NCI-H1105 (cell line): ENCODE data around the gene MMP26.
A peak's percentile ranks its signal among the peaks of the same experiment; 100 is the strongest.

Source experiments
- DNase-seq: peaks from one replicate; lab custom pipeline; 2025; lab: John Stamatoyannopoulos, UW

The MMP26 gene

DNA sequence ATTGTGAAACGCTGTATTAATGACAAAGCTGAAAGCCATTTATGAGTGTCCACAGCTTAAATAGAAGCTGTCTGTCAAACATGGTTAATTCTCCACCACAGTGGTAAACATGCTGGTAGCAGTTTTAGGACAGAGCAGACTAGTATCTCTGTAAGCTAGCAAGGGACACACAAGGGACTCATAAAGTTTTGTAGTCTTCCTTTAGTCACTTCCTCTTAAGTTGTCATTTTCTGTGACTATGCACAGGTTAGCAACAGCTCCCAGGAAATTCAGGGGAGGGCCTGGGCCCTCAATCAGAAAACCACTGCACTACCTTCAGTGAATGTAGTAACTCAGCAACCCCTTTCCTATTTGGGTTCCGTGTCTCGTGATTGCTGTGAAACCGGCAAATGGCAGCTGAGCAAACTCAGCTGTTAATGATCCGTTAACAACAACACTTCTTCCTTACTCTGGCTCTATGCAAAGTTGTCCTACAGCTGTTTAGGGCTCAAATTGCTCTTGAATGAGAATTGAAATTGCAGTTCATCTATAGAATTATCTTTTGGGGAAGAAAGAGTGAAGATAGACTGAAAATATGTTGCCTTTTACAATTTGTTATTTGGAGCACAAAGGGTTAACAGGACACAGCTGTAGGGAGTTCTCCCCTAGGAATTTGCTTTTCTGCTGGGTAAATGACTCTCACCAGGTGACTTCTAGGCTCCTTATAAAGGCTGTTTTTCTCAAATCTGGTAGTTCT, at the start of gene MMP26:
MMP26 (plus strand) TSS at position 731 of the 736 bp plus-strand sequence.
- DNase-seq = peak; percentile 84

DNA sequence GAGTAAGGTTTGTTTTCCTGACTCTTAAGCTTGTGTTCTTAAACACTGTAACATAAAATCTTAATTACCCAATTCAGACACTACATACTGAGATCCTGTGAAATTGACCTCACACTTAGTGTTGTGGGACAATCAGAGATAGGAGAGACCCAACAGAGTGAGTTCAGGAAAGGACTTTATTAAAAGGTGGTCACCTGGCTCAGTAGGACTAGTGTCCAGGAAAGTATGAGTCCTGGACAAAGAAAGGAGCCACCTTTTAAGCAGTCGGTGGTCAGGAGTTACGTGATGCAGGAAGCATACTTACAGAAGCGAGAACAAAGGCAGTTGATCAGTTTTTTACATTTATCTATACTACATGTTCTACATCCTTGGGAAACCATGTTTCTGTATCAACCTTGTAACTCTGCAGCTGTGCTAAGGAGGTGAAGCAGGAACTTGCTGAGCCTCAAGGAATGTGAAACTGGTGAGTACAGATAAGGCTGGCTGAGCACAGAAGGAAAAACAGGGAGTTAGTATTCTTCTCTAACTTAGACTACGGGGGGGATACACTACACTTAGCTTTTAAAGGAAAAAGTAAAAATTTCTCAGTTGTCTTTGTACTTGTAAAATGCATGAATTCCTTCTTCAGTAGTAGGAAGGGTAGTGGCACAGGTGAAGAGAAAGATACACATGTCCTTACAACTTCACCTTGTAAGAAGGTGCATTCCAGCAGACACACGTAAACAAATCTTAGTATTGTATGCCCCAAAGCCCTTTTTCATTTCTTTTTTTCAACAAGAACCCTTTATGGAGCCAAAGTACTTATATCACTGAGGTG, 45.7 kb upstream of the MMP26 start:
- no peak for DNase-seq

DNA sequence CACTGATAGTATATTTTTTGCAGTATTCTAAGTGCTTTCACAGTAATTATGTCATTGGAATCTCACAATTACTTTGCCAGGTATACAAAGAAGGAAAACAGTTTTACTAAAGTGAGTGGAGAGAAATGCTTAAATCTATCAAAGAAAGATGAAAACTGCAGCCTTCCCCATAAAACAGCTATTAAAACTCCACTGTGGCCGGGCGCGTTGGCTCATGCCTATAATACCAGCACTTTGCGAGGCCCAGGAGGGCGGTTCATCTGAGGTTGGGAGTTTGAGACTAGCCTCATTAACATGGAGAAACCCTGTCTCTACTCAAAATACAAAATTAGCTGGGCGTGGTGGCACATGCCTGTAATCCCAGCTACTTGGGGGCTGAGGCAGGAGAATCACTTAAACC, 41.7 kb upstream of the MMP26 start:
- DNase-seq = peak; percentile 33

DNA sequence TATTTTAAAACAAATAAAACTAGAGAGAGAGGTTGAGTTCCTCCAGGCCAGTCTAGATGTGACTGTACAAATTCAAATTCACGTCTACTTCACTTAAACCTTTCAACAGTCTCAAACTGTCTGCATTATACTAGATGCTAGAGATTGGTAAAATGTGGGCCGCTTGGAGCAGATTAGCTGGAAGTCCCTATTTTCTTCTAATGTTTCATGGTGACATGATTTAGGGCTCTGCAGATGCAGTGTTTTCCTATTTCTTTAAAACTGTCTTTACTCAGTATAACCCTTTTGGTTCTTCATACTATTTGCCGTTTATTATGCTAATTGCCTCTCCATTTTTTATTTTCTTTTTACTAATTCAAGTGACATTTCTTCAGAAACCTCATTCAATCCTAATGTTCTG, 40.4 kb upstream of the MMP26 start:
- DNase-seq = no peak

DNA sequence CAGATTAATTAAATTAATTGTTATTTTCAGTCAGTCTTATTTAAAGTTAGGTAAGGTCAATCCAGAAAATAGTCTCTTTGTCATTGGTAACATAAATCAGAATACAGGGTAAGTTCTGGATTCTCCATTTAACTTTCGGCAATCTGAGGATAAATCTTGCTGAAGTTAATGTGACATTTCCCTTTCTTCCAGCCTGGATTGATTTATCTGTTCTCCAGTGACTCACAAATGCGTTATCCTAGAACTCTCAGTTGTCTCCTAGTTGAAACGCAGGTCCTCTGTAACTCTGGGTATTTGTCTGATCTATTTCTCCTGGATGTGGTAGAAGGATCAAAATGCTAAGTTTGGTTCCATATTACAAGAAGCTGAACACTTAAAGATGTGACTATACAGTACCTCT, 39.8 kb upstream of the MMP26 start:
- DNase-seq = no peak

DNA sequence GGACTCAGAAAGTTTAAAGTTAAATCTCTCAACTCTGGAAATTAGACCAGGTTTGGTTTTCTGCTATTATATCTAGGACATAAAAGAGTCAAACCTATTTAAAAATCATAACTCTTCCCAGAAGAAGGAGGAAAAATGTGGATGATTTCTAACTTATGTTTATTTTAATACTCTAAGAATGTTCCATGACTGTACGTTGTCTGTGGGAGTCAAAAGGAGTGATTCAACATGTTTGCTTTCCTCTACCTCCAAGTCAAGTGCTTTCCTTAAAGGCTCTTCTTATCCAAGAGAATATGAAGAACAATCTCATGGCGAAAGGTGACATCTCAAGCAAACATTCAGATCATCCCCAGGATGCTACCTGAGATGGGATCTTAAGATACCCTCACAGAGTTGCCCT, 39.2 kb upstream of the MMP26 start:
- DNase-seq = no peak

DNA sequence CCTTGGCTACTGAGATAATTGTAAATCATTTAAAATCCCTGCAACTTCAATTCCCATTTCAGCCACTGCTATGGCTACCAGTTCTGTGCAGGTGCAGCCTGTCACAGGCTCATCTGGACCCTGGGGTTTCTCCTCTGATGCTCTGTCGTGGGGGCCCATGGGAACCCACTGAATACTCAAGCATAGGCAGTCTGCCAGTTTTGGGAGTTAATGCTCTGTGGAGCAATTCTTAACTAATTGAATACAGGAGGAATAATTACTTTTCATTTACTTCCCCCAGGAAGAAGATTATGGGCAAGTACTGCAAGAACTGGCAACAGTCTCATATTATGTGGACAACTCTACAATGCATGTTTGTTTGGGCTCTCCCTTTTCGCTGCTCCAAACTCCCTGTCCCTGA, 32.8 kb upstream of the MMP26 start:
- DNase-seq = peak; percentile 76

DNA sequence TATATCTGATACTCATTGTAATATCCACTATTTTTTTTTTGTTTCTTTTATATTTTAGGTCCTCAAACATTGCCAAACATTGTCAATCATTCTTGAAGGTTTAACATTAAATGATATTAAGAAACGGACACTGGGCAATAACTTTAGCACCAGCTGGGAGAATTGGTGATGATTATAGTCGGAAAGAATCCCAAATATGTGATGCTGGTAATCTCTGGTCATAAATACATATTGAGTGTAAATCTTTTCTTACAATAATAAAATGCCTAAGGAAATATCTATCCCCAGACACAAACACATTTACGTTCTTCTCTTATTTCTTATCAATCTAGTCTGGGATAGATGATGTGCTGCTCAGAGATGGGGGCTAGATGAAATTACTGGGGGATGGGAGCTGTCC, 32.1 kb upstream of the MMP26 start:
- DNase-seq = no peak

DNA sequence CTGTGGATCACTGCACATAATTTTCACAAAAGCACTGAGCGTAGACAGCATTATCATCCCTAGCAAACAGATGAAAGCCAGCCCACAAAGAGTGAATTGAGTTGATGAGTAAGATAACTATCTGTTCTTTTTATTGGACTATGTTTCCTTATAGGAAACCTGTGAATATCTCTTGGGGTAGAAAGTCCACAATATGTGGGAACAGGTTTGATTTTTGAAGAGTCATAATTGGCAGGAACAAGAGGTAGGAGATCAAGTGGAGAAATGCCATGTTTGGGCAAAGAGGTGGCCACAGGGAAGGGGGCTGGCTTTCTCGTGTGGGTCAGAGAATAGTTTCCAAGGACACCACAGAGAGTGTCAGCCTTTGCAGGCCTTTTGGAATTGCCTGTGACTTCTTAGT, 30.8 kb upstream of the MMP26 start:
- DNase-seq = no peak

DNA sequence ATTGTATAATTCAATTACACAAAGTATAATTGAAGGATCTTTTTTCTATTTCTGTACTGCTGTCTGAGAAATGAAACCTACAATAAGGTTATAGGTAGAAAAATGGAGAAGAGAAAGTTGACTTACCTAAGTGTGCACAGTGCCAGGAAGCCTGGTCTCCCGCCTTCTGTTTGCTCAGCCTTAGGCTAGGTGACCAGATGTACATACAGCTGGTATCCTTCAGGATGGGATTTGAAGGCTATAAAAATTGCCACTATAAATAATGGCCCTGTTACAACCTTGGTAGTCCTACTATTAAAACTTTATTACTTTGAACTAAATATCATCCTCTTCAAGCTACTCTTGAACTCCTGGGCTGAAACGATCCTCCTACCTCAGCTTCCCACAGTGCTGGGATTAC, 26.6 kb upstream of the MMP26 start:
- peak; percentile 54 for DNase-seq

DNA sequence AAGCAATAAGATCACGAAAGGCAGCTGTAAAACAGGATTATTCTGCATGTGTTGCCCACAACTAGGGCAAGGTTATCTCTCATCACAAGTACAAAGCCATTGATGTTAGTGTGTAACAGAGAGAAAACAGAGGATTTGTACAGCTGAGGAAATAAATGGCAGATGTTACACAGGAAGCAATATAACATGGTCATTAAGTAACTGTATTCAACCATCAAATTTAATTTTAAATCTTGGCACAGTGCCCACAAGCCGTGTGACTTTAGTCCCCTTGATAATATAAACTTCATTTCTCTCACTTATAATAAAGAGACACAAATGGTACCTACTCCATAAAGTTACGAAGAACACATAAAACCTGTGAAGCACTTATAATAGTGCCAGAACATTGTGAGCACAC, 24.2 kb upstream of the MMP26 start:
- DNase-seq = peak; percentile 63

DNA sequence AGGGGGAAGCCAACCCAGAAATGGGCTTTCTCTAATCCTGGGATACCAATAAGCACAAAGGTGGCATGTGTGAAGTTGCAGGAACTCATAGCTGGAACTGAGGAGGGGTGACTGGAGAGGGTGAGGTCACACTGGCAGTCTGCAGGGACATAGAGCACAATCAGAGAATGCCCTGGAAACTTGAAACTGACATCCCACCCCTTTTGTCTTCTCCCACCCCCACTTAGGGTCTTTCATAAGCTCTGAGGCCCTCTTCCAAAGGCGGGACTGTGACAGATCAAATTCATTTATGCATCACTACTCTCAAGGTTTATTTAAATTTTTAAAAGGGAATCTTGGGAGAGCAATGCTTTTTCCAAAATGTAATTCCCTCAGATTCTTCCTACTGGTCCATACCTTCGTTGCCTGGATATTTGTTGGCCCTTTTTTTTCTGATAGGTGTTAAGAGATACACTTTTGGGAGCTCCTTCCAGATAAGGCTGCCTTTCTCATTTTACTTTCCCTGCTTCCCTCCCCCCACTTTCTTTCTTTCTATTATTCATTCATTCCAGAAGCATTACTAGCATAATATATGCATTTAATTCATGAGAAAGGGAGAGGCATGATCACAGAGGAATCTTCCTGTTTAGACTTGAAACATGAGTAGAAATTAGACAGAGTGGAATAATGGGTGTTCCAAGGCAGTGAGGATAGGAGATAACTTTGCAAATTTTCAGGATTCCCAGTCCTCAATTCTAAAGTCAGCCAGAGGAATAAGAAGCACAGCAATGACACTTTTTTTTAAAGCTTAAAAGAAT, 21.8 kb upstream of the MMP26 start:
- no peak for DNase-seq

DNA sequence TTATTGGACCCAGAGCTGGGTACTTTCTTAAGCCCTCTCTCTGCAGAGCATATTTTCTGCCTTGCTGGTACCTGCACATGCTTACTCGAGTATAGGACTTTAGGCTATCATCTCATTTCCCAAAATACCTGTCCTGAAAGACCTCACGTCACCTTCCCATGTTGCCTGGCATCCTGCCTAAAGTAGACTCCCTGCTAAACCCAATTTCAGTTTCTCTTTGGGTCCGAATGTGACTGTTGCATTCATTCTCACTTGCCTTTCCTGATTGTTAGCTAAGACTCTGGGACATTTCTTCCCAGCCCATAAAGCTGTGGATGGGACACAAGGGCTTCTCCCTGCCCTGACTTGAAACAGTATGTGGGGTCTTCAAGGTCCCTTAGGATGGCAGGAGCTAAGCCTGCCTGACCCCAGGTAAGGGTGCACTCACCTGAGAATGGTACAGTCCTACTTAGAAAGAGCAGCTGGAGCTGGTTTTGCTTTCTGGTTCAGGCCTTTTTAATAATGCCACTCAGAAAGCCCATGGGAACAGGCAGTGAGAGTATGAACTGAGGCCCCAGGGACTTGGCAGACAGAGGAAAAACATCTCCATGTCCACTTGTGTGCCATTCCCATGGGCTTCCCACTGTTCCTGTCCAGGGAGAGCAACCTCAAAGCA, 19.8 kb upstream of the MMP26 start:
- DNase-seq = no peak

DNA sequence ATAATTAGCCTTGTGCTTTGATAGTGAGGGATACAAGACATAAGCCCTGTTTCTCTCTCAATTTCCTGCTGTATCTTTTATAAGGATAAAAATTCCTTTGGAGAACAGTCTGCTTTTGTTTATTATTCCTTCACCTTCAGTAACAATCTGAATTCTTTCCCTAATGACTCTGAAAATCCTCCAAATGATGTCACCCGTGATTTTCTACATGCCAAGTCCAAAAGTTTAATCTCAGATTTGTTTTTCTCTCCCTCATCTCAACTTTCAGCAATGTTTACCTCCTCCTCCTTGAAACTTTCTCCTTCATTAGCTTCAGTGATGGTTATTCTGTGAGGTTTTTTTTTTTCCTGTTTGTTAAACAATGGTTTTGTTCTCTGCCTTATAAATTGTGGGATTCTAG, 9.1 kb upstream of the MMP26 start:
- DNase-seq = no peak

DNA sequence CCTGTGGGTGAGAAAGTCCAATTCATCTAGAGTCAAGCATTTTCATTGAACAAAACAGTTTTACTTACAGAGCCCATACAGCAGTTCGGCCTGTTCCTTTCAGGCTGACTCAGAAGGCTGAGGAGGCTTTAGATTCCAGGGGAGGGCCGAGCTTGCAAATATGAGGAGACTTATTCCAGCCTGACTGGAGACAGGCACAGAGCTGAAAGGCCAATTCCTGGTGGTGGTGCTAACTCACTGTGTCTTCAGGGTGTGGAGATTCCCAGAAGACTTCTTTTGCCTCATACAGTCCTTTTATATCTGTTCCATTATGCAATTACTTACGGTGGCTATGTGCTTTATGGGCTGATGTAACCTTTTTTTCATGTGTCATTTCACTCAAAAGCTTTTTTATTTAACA, 7.0 kb upstream of the MMP26 start, which contains the start of gene OR51E2:
OR51E2 (minus strand) TSS at position 269 of the 400 bp plus-strand sequence. CDS start 15,142 bp downstream, outside the sequence.
- no peak for DNase-seq

DNA sequence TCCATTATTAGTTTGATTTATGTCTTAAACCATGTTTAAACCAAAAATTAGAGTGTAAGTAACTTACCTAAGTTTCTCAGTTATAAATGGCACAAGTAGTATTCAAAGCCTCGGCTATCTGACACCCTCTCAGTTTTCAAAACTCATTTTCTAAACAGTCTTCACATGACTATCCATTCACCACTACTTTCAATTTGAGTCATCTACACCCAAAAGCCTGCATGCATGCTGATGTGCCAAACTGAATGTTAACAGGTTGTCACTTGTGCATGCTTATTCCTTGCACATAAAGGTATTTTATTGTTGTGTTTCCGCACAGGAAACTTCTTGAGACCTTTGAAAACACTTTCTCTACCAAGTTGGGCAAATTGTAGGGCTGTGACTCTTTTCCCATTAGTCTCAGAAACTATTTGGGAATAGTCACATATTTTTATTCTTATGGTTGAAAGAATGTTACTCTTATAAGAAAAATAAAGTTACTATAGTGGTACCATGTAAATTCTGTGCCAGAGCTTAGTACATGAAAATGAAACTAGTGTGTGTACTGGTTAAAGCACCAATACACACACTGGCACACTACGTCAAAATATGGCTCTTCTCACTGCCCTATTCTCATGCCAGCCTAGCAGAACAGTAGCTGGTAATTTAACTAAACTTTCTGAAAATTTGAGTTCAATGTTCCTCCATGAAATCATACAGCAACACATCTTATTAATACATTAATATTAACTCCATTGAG, 4.7 kb upstream of the MMP26 start:
- DNase-seq = no peak

DNA sequence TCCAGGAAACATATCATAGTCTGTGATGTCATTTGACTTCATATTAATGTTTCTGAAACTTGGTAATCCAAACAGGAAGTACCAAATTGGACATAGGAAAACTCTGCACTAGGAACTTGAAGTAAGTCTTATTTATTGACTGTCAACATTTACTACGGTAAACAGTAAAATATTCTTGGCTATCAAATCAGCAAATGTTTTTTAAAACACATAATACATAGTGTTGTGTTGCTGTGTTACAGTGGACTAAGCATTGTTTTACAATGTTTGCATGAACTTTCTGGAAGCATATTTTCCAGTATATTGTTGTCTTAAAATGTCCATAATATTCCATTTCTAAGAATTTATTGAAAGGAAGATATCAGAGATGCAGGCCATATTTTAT, 4.2 kb upstream of the MMP26 start:
- no peak for DNase-seq

DNA sequence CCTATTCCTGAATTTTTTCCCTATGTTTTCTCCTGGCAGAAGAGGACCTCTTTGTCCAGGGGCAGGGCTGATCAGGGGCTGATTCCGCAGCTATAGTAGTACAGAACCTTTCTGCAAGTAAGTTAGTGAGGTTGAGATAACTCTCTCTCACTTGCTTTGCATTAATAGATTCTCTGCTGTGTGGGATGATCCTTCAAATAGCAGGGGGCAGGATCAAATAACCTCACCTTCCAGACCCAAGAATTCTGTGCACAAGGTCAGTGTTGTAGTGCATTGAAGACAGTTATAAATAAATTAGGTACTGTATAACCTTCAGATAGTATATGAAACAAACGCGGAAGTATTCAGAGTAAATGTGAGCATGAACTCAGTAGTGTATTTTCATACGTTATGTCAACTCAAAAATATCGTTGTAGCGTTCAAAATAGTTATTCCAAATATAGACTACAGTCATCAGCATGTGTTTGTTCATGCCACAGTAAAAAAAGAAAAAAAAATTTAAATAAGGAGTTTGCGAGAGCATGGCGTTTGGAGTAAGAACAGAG, 278 bp downstream of the MMP26 start:
- DNase-seq = no peak

DNA sequence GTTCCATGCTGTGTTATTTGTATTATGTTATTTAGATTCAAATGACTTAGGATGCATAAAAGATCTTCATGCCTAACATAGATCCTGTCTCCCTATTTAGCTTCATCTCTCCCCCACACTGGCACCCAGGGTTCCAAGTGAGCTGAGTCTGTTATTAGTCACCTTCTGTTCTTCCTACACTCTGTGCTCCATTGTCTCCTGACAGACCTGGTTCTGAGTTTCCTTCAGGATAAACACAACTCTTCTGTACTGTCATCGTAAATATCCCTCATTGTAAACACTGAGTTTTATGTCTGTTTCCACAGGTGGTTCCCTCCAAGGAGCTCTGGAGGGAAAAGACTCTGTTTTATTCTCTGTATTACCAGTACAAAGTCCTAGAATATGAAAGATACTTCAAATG, 8.7 kb downstream of the MMP26 start:
- no peak for DNase-seq

DNA sequence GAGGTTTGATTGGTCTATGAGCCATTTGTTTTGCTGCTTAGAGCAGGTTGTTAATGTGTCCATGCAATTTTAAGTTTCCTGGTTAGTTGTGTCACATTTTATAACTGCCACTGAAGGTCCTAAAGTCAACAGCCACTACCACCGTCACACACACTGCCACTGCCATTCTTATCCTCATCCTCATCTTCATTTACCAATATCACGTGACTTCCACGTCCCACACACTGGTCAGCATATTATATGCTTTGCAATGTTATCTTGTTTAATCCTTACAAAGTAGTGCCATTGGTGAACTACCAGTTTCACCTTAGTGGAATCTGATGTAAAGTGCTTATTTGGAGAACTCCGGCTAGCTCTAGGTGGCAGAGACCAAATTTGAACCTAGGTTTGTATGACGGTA, 9.7 kb downstream of the MMP26 start:
- DNase-seq = no peak
